A172 (cell line): ENCODE measurements around the gene TNFRSF1A. TPM values are rescaled to one million over a fixed set of nuclear protein-coding genes. Genes with fewer than 3 reads are reported as not detected.
"Not testable (repeated sequence)": the region's sequence is repeated elsewhere in the genome, so short reads cannot be mapped to it uniquely, and the experiment has no call there.

Experiments
- DNase-seq: peaks from one replicate; pipeline ENCODE4 v3.0.0-alpha.2; 2015; ENCODE audit warnings: low spot score
- total RNA-seq: library from RNA; depleted of rRNA; stranded (reverse); fragments of >200 nt; shearing (Covaris generic); gene quantifications from 2 replicates; pipeline ENCODE4 v1.2.3, GENCODE V29; 2014

The TNFRSF1A gene
- total RNA-seq, 1 experiment from 2014 or later, result 121 TPM

DNA sequence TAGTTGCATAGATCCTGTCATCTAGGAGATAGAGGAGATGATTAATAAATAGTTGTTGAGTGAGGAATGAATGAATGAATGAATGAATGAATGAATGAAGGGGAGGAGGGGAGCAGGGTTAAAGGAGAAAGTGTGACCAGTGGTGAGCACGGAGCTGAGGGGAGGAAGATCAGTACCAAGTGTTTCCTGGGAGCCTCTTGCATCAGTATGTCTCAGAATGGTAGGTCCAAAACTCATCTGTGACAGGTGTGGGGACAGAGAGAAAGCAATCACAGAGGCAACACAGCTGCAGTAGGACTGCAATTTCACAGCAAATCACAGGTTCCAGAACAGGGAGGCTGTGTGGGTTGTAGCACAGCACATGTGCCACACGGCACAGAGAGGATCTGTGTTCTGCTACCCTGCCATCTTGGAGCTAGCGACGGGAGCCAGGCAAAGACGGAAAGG is 14.5 kb upstream of the TNFRSF1A start:
- no peak for DNase-seq

DNA sequence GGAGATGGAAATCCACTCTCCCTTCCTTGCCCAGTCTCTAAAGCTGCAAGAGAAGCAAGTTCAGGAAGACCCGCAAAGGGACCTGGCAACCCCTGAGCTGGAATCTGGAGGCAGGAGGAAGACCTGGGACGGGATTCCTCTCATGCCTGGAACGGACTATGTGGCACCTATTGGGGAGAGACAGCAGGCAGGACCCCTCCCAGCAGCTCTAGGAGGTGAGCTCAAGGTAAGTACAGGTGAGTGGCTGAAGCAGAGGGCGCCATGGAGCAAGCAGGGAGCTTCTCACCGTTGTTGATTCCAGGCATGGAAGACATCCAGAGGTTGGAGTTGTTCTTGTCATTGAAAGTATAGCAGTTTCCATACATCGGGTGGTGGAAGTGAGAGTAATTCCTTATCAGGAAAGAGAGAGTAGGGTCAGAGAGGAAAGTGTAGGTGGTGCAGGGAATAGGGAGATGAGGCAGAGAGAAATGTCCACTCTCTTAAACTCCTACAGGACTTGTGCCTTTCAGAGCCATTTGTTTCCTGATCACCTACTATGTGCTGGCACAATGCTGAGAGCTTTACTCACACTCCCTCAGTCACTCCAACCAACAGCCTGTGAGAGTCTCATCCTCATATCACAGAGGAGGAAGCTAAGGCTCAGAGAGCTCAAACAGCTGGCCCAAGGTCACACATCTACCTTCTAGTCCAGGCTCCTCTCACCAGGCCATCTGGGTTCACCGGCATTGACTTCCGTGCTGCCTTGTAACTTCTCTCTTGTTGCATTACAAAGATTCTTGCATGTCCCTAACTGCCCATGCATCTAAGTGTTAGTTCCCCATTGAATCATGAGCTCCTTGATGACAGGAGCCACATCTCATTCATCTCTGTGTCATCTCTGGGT is 13.9 kb upstream of the TNFRSF1A start:
- no peak for DNase-seq

DNA sequence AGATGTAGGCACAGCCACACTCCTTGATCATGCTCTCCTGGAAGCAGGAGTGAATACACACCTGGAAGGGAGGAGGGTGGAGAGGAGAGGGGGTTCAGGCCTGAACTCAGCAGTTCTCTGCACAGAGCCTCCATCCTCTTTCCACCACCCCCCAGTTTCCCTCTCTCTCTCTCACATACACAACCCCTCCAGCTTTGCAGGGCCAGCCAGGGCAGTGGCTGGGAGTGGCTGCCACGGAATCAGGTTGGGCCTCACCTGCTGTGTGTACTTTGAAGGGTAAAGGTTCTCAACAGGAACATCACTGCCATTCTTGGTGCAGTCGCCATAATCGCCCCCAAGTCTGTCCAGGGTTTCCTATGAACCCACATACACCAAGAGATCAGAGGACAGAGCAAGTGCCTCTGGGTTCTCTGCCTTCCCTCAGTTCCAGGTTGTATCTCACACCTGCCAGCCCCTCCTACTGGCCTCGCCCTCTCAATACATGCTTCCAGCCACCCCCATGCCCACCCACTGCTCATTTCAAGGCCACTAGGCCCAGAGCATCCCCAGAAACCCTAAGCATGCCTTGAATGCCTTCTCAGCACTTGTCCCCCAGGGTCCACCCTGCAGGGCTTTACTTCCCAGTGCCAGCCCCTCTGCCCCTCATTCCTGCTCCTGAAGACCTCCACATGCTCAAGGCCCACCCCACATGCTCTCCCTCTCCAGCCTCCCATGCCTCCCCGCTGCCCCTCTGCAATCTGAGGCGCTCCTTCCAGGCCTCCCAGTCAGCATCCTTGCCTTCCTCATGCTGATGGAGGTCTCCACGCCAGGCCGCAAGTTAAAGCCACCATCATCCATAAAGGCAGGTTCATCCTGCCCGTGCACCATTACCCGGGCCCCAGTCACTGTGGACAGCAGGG is 12.9 kb upstream of the TNFRSF1A start:
- no peak for DNase-seq

DNA sequence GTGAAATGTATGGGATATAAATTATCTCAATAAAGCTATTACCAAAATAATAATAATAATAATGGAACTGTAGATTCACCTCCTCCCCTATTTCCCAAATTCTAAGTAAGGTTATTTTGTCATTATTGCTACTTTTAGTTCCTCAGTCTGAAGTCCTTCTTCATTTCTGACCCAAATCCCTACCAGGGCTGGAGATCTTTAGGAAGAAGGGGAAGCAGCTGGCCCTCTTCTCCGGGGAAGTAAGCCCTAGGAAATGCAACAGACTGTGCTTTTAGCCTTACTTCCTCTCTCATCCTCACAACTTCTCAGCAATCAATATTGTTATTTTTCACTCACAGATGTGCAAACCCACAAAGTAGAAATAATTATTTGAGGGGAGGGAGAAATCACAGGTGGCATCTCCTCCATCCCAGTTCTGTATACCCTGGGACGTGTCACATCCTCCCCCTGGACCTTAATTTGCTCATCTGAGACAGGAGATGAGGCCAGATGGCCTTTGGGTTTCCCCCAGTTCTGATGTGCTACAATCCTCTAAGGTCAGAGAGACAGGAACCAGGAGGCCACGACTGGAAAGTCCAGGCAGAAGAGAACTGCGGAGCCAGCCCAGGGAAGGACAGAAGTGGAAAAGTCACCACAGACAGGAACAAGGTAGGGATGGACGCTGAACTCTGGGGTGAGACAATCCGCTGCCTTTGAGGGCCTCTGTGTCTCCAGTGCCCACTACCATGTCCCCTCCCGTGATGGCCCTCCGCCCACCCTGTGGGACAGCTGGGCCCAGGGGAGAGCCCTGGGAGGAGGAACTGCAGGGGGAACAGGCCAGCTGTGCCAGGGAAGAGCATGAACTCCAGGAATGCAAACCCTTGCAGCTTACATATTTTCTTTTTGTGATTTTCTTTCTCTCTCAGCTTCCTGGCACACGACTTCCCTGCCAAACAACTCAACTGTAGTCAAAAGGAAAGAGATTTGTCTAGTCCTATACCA is 10.6 kb upstream of the TNFRSF1A start:
- DNase-seq, result no peak

DNA sequence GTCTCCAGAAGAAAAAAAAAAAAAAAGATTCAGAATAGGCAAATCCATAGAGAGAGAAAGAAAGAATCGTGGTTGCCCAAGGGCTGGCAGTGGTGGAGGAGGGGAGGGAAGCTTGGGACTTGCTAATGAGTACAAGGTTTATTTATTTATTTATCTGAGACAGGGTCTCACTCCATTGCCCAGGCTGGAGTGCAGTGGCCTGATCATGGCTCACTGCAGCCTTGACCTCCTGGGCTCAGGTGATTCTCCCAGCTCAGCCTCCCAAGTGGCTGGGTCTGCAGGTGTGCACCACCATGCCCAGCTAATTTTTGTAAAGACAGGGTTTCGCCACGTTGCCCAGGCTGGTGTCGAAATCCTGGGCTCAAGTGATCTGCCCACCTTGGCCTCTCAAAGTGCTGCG is 9.7 kb upstream of the TNFRSF1A start:
- no peak for DNase-seq

DNA sequence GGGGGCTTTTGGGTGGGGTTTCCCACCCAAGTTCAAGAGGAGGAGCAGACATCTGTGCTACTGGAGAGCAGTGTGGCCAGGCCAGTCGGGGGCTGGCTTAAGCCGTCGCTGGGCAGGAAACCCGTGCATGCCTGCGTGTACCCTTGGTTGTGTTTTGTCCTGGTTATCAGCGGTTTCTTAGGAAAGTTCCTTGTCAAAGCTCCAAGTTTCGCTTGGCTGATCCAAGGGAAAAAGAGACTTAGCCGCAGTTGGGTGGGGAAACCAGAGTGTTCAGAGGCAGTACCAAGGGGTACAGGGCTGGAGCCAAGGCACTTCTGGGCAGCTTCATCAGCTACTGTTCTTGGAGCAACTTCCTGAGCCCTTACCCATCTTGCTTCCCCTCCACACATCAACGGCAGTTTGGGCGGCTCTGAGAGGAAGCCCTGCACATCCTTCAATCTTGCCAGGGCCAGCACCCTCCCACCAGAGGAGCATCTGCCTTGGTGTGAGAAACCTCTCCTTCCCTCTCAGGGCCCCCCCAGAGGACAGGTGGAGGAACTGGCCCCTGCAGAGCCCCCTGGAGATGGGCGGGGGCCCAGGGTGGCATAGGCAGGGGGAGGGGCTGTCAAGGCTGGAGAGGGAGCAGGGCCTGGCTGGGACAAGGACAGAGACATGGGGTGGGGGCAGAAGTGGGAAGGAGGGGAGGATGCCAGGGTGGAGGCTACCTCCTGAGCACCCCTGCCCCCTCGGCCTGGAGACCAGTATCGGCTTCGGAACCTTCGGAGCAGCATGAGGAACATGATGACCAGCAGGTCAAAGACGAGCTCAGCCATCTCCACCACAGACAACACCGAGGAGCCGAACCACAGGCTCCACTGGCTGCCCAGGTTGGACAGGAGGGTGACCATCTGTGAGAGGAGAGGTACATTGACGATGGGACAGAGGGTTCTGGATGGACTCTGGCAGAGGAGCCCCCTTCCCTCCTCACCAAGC is 5.8 kb upstream of the TNFRSF1A start:
- DNase-seq, result no peak

DNA sequence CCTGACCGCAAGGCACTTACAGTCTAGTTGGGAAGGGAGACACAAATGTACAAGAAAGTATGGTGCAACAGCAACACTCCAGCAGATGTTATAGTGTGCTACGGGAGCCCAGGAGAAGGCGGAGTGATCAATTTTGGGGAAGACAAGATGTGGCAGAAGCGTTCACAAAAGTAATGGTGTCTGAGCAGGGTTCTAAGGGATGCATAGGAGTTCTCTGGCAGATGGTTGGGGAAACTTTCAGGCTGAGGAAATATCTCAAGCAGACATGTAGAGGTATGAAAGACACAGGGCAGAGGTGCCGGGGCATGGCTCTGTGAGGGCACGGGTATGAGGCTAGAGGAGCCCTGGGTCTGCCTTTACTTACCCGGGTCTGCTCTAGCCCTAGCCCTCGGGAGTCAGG is 5.1 kb upstream of the TNFRSF1A start:
- no peak for DNase-seq

- DNase-seq, result no peak
Measured at GRCh38 chr12:6346235-6346832, 4.5 kb upstream of the TNFRSF1A start.

DNA sequence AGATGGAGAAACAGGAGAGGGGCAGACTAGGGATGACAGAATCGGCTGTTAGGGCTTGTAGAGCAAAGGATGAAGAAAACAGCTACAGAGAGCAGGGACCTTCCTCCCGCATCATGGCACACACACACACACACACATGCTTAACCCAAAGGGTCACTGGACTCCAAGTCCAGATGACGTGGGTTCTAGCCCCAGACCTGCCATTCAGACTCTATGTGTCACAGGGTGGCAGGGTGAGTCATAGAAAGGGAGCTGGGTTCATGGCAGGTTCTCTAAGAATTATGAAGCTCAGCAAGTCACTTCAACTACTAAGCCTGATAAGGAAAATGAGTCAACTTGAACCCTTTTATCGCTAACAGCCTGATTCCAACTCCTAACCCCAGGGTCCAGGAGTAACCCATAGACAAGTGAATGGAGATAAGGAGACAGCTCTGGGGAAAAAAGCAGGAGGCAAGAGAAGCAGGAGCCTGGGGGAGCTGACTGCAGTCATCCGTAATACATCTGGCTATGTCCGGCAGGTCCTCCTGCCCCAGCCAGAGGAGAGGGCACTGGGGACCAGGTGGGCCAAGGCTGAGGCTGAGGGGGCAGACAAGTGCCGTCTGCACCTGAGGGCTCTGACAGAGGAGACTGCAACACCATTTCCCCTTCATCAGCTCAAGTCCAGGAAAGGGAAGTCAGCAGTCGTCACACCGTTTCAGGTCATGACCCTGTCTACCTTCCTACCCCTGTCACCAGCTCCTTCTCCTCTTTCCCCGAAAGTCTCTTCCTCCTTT is 3.6 kb upstream of the TNFRSF1A start:
- DNase-seq, result peak; percentile 92

DNA sequence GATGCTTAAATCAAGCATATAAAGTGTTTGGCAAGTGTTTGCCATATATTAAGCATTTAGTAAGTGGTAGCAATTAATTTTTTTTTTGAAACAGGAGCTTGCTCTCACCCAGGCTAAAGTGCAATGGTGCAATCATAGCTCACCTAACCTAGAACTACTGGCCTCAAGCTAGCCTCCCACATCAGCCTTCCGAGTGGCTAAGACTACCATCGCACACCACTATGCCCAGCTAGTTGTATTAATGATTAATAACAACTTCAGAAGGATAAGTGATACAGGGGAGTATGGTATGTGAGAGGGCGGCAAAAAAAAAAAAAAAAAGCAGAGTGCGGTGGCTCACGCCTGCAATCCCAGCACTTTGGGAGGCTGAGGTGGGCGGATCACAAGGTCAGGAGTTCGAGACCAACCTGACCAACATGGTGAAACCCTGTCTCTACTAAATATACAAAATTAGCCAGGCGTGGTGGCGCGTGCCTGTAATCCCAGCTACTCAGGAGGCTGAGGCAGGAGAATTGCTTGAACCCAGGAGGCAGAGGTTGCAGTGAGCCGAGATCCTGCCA is 2.3 kb upstream of the TNFRSF1A start:
- DNase-seq, result not testable (repeated sequence)

GRCh38 chr12:6343518-6343917 is 1.6 kb upstream of the TNFRSF1A start:
- DNase-seq, result no peak

DNA sequence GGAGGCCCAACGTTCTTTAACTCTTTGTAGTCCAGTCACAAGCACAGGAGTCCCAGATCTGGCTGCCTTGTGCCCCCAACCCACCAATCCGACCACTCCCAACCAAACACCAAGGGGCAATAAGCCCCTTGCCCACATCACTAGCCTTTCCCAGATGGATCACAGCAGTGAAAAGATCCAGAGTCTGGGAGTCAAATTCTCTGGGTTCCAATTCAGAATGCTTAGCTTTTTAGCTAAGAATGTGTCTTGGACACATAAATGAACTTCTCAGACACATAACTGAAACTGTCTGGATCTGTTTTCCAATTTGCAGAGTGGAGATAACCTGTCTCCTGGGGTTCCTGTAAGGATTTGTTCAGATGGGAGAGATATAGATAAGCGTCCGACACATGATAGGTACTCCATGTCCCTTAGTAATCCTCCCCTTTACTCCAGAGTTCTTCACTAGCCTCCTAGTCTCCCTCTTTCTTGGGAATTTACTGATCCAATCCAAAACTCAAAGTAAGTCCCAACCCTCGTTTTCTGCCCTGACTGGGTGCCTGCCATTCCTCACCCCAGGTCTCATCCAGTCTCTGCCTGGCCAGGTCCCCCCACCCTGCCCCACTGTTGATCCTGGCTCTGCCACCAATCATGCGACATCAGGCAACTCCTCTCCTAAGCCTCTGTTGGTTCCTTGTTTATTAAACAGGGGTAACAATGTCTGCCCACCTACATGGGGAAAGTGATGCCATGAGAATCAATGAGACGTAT is 439 bp upstream of the TNFRSF1A start:
- no peak for DNase-seq

- DNase-seq, result no peak
Measured at GRCh38 chr12:6340745-6341416, 995 bp downstream of the TNFRSF1A start.

DNA sequence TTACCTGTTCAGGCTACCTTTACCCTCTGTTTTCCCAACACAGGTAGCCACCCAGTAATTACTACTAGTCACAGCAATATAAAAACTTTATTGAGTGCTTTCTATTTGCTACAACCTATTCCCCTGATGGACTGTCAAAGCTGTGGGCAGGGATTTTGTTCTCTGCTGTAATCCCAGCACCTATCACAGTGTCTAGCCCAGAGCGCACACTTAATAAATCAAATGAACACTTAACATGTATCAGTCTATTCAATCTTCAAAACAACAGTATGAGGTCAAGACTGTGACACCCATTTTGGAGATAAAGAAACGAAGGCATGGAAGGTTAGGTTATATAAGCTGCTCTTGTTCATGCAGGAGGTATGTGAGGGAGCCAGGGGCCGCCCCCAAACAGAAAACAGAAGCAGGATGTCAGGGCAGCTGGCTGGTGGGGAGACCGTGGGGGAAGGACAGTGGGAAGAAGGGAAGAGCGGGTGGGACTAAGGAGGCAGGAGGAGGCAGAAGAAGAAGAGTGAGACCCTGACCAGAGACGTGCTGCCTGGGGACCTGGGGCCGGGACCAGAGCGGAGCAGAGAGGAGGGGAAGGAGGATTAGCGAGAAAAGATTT is 1.7 kb downstream of the TNFRSF1A start:
- peak; percentile 33 for DNase-seq

- no peak for DNase-seq
Measured at GRCh38 chr12:6338955-6339354, 2.9 kb downstream of the TNFRSF1A start.

GRCh38 chr12:6338536-6338935 is 3.3 kb downstream of the TNFRSF1A start:
- not testable (repeated sequence) for DNase-seq

DNA sequence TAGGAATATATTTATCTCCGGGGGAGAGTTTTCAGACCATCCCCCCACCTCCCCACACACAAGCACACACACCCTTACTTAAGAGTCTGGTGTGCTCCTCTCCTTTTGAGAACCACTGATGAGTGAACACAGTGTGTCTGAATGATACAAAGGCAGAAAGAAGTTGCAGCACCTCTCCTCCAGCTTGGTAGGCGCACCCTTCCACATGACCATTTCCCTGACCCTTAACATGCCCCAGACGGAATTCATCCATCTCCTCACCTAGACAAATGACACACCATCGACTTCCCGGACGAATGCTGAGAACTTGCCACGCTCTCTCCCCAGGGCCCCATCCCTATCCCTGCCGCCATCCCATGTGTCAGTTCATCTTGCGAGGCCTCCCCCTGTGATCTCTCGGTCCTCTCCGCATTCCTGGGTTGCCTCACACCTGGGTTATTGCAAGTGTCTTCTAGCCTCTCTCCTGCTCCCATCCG is 3.9 kb downstream of the TNFRSF1A start:
- no peak for DNase-seq
